22Rv1 (cell line): ENCODE results near the gene SAPCD2.

Experiments
- ZFX ChIP-seq: fragments of 450-650 bp; IDR thresholded peaks from 2 replicates; pipeline ENCODE4 v1.6.1; 2017; ENCODE audit warnings: antibody characterized with exemption, borderline replicate concordance
- TF ChIP-seq, protein P1 (sequence below): fragments of 450-650 bp; IDR thresholded peaks from 2 replicates; pipeline ENCODE4 v1.5.1; 2017; ENCODE audit warnings: mild to moderate bottlenecking

DNA sequence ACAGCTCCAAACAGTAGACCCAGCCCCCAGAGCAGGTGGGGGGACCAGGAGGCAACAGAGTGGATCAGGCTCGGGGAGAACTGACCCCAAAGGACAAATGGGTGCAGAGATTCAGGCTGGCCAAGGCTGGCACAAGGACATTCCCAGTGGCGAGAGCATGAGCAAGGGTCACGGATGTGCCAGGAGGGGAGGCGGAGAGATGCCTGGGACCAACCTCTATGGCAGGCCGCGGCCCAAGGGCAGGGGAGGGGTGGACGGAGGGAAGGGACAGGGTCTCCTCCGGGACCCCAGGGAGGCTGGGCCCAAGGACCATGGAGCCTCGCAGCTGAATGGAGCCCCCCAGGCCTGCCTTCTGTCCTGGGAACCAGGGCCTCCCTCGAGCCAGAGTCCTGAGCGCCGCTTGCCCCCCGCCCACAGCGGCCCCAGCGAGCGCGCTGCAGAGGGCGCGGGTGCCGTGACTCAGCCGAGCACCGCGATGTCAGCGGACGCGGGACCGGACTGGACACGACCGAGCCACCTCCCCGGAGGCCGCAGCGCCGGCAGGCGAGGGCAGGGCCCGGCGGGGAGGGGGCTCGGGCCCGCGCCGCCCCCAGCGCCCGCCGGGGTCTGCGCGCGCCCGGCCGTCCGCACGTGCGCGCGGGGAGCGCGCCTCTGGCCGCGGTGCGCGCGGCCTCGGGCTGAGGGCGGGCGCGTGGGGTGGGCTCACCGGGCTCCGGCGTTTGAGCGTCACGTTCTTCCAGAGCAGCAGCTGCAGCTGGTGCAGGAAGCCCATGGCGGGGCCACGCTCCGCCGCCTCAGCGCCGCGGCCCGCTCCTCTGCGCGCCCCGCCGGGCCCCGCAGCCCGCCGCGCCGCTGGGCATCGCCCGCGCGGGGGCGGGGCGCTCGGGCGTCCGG lies 42.7 kb downstream of the SAPCD2 start, which contains the start of gene ABCA2:
- TF ChIP-seq, protein P1, sequence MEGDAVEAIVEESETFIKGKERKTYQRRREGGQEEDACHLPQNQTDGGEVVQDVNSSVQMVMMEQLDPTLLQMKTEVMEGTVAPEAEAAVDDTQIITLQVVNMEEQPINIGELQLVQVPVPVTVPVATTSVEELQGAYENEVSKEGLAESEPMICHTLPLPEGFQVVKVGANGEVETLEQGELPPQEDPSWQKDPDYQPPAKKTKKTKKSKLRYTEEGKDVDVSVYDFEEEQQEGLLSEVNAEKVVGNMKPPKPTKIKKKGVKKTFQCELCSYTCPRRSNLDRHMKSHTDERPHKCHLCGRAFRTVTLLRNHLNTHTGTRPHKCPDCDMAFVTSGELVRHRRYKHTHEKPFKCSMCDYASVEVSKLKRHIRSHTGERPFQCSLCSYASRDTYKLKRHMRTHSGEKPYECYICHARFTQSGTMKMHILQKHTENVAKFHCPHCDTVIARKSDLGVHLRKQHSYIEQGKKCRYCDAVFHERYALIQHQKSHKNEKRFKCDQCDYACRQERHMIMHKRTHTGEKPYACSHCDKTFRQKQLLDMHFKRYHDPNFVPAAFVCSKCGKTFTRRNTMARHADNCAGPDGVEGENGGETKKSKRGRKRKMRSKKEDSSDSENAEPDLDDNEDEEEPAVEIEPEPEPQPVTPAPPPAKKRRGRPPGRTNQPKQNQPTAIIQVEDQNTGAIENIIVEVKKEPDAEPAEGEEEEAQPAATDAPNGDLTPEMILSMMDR, result no peak
- TF ChIP-seq ZFX, result no peak
